Liver (tissue), 9 donors: ENCODE results near the gene PSTPIP1. TPM values are rescaled to one million over a fixed set of nuclear protein-coding genes. Genes with fewer than 3 reads are reported as not detected.

Source experiments
- DNase-seq: peaks from one replicate; pipeline ENCODE4 v3.0.0-alpha.2; 2017; ENCODE audit warnings: low spot score
- H3K27ac ChIP-seq, 2 donors: one replicate each; pipeline ENCODE4 v1.7.0; 2013; ENCODE audit warnings: inconsistent platforms in 2 of 2, low read length in 2 of 2, control low read depth in 1 of 2, low read depth in 1 of 2, mild to moderate bottlenecking in 1 of 2
- H3K27me3 ChIP-seq, 4 donors: one replicate each; pipeline versions ENCODE4 v1.6.1 to v1.7.0; 2013; ENCODE audit warnings: low read length in 3 of 4, inconsistent platforms in 1 of 4, mild to moderate bottlenecking in 1 of 4, moderate library complexity in 1 of 4; ENCODE audit not compliant: control insufficient read depth in 4 of 4, insufficient read depth in 4 of 4
- H3K36me3 ChIP-seq, 4 donors: one replicate each; pipeline versions ENCODE4 v1.6.1 to v1.7.0; 2013; ENCODE audit warnings: low read length in 3 of 4, mild to moderate bottlenecking in 3 of 4, low read depth in 1 of 4, moderate library complexity in 1 of 4; ENCODE audit not compliant: control insufficient read depth in 4 of 4, insufficient read depth in 3 of 4
- H3K4me1 ChIP-seq, 4 donors: one replicate each; pipeline versions ENCODE4 v1.6.1 to v1.7.0; 2013; ENCODE audit warnings: low read length in 3 of 4, mild to moderate bottlenecking in 3 of 4, moderate library complexity in 1 of 4; ENCODE audit not compliant: control insufficient read depth in 4 of 4, insufficient read depth in 4 of 4
- H3K4me3 ChIP-seq, 3 donors: one replicate each; pipeline versions ENCODE4 v1.6.1 to v1.7.0; 2013; ENCODE audit warnings: low read length in 3 of 3, control low read depth in 1 of 3, low read depth in 1 of 3, mild to moderate bottlenecking in 1 of 3
- H3K9ac ChIP-seq, 2 donors: one replicate each; pipeline ENCODE4 v1.7.0; 2013; ENCODE audit warnings: low read length in 2 of 2, mild to moderate bottlenecking in 2 of 2, moderate library complexity in 2 of 2, control low read depth in 1 of 2, low read depth in 1 of 2
- H3K9me3 ChIP-seq, 4 donors: one replicate each; pipeline versions ENCODE4 v1.6.1 to v1.7.0; 2013; ENCODE audit warnings: low read length in 3 of 4; ENCODE audit not compliant: control insufficient read depth in 4 of 4
- ATF3 ChIP-seq: IDR thresholded peaks from 2 replicates; pipeline ENCODE4 v1.6.1; 2016; ENCODE audit warnings: antibody characterized with exemption
- CTCF ChIP-seq: fragments of 150-350 bp; IDR thresholded peaks from 2 replicates; pipeline ENCODE4 v1.5.1; 2017; ENCODE audit warnings: improper control_type of control experiment, low read depth, low read length; ENCODE audit not compliant: missing input control
- EGR1 ChIP-seq, 2 donors: IDR thresholded peaks; 2 replicates each; pipeline ENCODE4 v1.6.1; 2016 to 2018; ENCODE audit warnings: antibody characterized with exemption in 2 of 2, low read depth in 2 of 2
- FOXA1 ChIP-seq: IDR thresholded peaks from 2 replicates; pipeline ENCODE4 v1.6.1; 2016; ENCODE audit warnings: antibody characterized with exemption
- GABPA ChIP-seq, 2 donors: IDR thresholded peaks in 1 of 2; conservative IDR thresholded peaks in 1 of 2; 2 replicates each; pipeline ENCODE4 v1.6.1; 2016; ENCODE audit warnings: antibody characterized with exemption in 2 of 2, mild to moderate bottlenecking in 1 of 2, moderate library complexity in 1 of 2
- HNF4A ChIP-seq, 2 donors: conservative IDR thresholded peaks; 2 replicates each; pipeline ENCODE4 v1.6.1; 2016; ENCODE audit warnings: antibody characterized with exemption in 2 of 2, mild to moderate bottlenecking in 2 of 2
- JUND ChIP-seq, 2 donors: IDR thresholded peaks; 2 replicates each; pipeline ENCODE4 v1.6.1; 2016; ENCODE audit warnings: antibody characterized with exemption in 2 of 2
- MAX ChIP-seq: IDR thresholded peaks from 2 replicates; pipeline ENCODE4 v1.6.1; 2016; ENCODE audit warnings: antibody characterized with exemption
- NR2F2 ChIP-seq: IDR thresholded peaks from 2 replicates; pipeline ENCODE4 v1.6.1; 2016; ENCODE audit warnings: antibody characterized with exemption
- REST ChIP-seq: IDR thresholded peaks from 2 replicates; pipeline ENCODE4 v1.6.1; 2016; ENCODE audit warnings: antibody characterized with exemption, mild to moderate bottlenecking
- RXRA ChIP-seq, 2 donors: IDR thresholded peaks; 2 replicates each; pipeline ENCODE4 v1.6.1; 2017 to 2018; ENCODE audit warnings: antibody characterized with exemption in 2 of 2, mild to moderate bottlenecking in 1 of 2
- SP1 ChIP-seq: IDR thresholded peaks from 2 replicates; pipeline ENCODE4 v1.6.1; 2018; ENCODE audit warnings: antibody characterized with exemption, mild to moderate bottlenecking
- TAF1 ChIP-seq: conservative IDR thresholded peaks from 2 replicates; pipeline ENCODE4 v1.6.1; 2016; ENCODE audit warnings: antibody characterized with exemption, mild to moderate bottlenecking
- YY1 ChIP-seq: IDR thresholded peaks from 2 replicates; pipeline ENCODE4 v1.6.1; 2016; ENCODE audit warnings: antibody characterized with exemption, mild to moderate bottlenecking
- ZBTB33 ChIP-seq: IDR thresholded peaks from 2 replicates; pipeline ENCODE4 v1.6.1; 2016; ENCODE audit warnings: antibody characterized with exemption
- WGBS: extraction: QIAGEN DNeasy Blood & Tissue Kit; methylation state at CpG from one replicate; pipeline ENCODE4 v1.1.7; 2013; 5-methylcytosine and 5-hydroxymethylcytosine counted together
- polyA plus RNA-seq, 2 donors: library from polyadenylated mRNA; stranded (reverse) in 1 of 2; unstranded in 1 of 2; fragments of 200-250 nt in 1 of 2; fragments of >200 nt in 1 of 2; fragmentation: Nextera tagmentation in 1 of 2; extraction: Ambion mirVana in 1 of 2; gene quantifications; one replicate each; pipeline versions ENCODE4 v1.2.1 to v1.2.3, GENCODE V29; 2013 to 2015
- total RNA-seq, 2 donors: library from RNA; depleted of rRNA; stranded (reverse); fragments of >200 nt; gene quantifications; one replicate each; pipeline ENCODE4 v1.2.3, GENCODE V29; 2014
- donor health status: healthy.
- donor health status: healthy.
- donor health status: healthy.
- donor health status: healthy.
- donor health status: healthy.

PSTPIP1 gene
- total and polyA plus RNA-seq, 4 donors: 1.1 to 4.6 (median 3.0) TPM

- no peak overlapping the region for H3K9ac ChIP-seq
- no peaks in the 10 kb centered on the region for H3K27me3 ChIP-seq
- DNase-seq: no peak
- no peak overlapping the region for H3K4me3 ChIP-seq
- no peaks in the 10 kb centered on the region for H3K36me3 ChIP-seq
- H3K9me3 ChIP-seq: no peaks in the 10 kb centered on the region
- WGBS: 92% methylated on average over 12 of the region's 12 CpGs
- peaks cover 0 to 6% (median under 1%) of the 10 kb centered on the region in 4 donors for H3K4me1 ChIP-seq
- no peak overlapping the region for H3K27ac ChIP-seq
- TF ChIP-seq HNF4A (conservative IDR thresholded peaks at IDR 0.05) (no peak), YY1 (no peak), EGR1 (IDR thresholded peaks at IDR 0.05; ENCODE audit: low read depth in 2 of 2) (no peak), ZBTB33 (no peak), JUND (IDR thresholded peaks at IDR 0.05) (no peak), REST (no peak), SP1 (no peak), FOXA1 (no peak), GABPA (IDR thresholded peaks at IDR 0.05 in 1 of 2, conservative IDR thresholded peaks at IDR 0.05 in 1 of 2) (no peak), TAF1 (no peak), CTCF (no peak), RXRA (IDR thresholded peaks at IDR 0.05) (no peak), NR2F2 (no peak), ATF3 (no peak), MAX (no peak)
These were observed 31.7 kb downstream of the PSTPIP1 start for GRCh38 chr15:77026501-77027110.
